BE2C (cell line): Measurements from ENCODE around the gene RCL1. TPM values are rescaled to one million over a fixed set of nuclear protein-coding genes. Genes with fewer than 3 reads are reported as not detected.
"Not testable (repeated sequence)": the region's sequence is repeated elsewhere in the genome, so short reads cannot be mapped to it uniquely, and the experiment has no call there.

Experiments used
- DNase-seq: peaks from one replicate; pipeline ENCODE4 v3.0.0-alpha.2; 2020
- H3K27me3 ChIP-seq: fragments of 250-450 bp; sonication (Bioruptor Pico); 2 replicates; pipeline ENCODE4 v1.5.1; 2020; ENCODE audit warnings: mild to moderate bottlenecking
- H3K36me3 ChIP-seq: fragments of 250-450 bp; sonication (Bioruptor Pico); 2 replicates; pipeline ENCODE4 v1.5.1; 2020; ENCODE audit warnings: mild to moderate bottlenecking
- H3K4me1 ChIP-seq: fragments of 250-450 bp; sonication (Bioruptor Pico); 2 replicates; pipeline ENCODE4 v1.5.1; 2020
- H3K4me3 ChIP-seq: 2 replicates; pipeline ENCODE4 v1.5.1; 2011; ENCODE audit warnings: low read depth, low read length
- H3K9me3 ChIP-seq: fragments of 250-450 bp; sonication (Bioruptor Pico); 2 replicates; pipeline ENCODE4 v1.5.1; 2020
- CTCF ChIP-seq: IDR thresholded peaks from 2 replicates; pipeline ENCODE4 v1.5.1; 2012; ENCODE audit warnings: mild to moderate bottlenecking, low read depth, low read length
- polyA plus RNA-seq: library from polyadenylated mRNA; unstranded; fragments of >200 nt; gene quantifications from one replicate; pipeline ENCODE4 v1.2.1, GENCODE V29; 2012; ENCODE audit warnings: low read depth, missing spikeins; ENCODE audit not compliant: insufficient read length, insufficient read depth

RCL1 gene
- 18.8 TPM for polyA plus RNA-seq

- Histone ChIP-seq H3K36me3 (no peaks in the 10 kb centered on the region), H3K9me3 (no peaks in the 10 kb centered on the region), H3K4me1 (peaks cover 3% of the 10 kb centered on the region), H3K27me3 (no peaks in the 10 kb centered on the region), H3K4me3 (peak within 1 kb of the TSS; percentile 88)
- TF ChIP-seq CTCF: no peak
- DNase-seq: peak; percentile 98
Measured at GRCh38 chr9:4792572-4793458, at the start of gene RCL1. RCL1 (plus strand) TSS chr9:4792944; CDS start chr9:4793092, 148 bp downstream.

GRCh38 chr9:4743131-4743875 is 49.4 kb upstream of the RCL1 start:
- Histone ChIP-seq H3K36me3 (no peaks in the 10 kb centered on the region), H3K4me1 (peaks cover 7% of the 10 kb centered on the region), H3K27me3 (no peaks in the 10 kb centered on the region), H3K9me3 (no peaks in the 10 kb centered on the region), H3K4me3 (no peak overlapping the region)
- no peak for TF ChIP-seq CTCF
- no peak for DNase-seq

- Histone ChIP-seq H3K4me1 (no peaks in the 10 kb centered on the region), H3K9me3 (no peaks in the 10 kb centered on the region), H3K27me3 (no peaks in the 10 kb centered on the region), H3K36me3 (no peaks in the 10 kb centered on the region), H3K4me3 (no peak overlapping the region)
- TF ChIP-seq CTCF: no peak
- DNase-seq: no peak
Measured at GRCh38 chr9:4746278-4747030, 46.3 kb upstream of the RCL1 start.

- no peak for DNase-seq
- no peaks in the 10 kb centered on the region for H3K9me3 ChIP-seq
- no peak for TF ChIP-seq CTCF
Measured at GRCh38 chr9:4748612-4749011, 44.1 kb upstream of the RCL1 start.

GRCh38 chr9:4750023-4750673 is 42.6 kb upstream of the RCL1 start:
- Histone ChIP-seq H3K36me3 (no peaks in the 10 kb centered on the region), H3K27me3 (no peaks in the 10 kb centered on the region), H3K4me1 (no peaks in the 10 kb centered on the region), H3K4me3 (no peak overlapping the region), H3K9me3 (no peaks in the 10 kb centered on the region)
- peak; percentile 60 for TF ChIP-seq CTCF
- DNase-seq: peak; percentile 29

More at GRCh38 chr9:4748612-4749011, 44.1 kb upstream of the RCL1 start:
- Histone ChIP-seq H3K4me1 (no peaks in the 10 kb centered on the region), H3K27me3 (no peaks in the 10 kb centered on the region), H3K36me3 (no peaks in the 10 kb centered on the region), H3K4me3 (no peak overlapping the region)

- not testable (repeated sequence) for H3K4me1 ChIP-seq, H3K27me3 ChIP-seq, DNase-seq, H3K9me3 ChIP-seq, H3K4me3 ChIP-seq, H3K36me3 ChIP-seq
Measured at GRCh38 chr9:4754530-4754929, 38.2 kb upstream of the RCL1 start.
